ENCODE measurements around the gene MFSD12. TPM values are rescaled to one million over a fixed set of nuclear protein-coding genes. Genes with fewer than 3 reads are reported as not detected.

MFSD12 gene
- total RNA-seq, 4 donors from 2014 or later: 36.4 to 90.9 (median 66.7) TPM

DNA sequence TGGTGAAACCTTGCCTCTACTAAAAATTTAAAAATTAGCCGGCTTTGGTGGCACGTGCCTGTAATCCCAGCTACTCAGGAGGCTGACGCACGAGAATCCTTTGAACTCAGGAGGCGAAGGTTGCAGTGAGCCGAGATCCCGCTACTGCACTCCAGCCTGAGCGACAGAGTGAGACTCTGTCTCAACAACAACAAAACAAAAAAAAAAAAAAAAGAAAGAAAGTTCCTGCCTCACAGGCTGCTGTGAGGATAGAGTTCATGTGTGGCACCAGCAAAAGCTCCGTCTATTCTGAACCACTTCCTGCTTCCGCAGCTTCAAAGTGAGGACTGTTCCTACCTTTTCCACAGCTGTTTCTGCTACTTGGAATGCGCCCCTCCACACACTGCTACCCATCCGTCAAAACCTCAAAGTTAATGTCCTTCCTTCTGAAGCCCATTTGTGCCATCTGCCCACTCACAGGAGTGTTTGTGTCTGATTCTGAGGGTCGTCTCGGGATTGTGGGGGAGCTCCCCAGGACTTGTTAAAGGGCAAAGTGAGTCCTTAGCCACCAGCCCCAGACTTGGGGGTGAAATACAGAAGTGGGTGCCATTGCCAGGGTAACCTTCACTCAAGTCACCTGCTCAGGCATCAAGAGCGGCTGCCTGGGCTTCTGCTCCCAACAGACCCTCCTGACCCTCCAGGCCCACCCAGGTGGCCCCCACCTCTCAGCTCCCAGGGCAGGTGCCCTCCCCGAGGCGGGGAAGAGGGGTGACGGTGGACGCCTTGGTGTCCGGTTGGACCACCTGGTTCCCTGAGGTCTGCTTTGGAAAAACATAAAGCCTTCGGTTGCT, 2.9 kb downstream of the MFSD12 start:
- no peaks in the 10 kb centered on the region for H3K36me3 ChIP-seq
- no peaks in the 10 kb centered on the region for H3K27me3 ChIP-seq
- intact Hi-C loops (cut with DNase I): no loop called here
- TF ChIP-seq CTCF (IDR thresholded peaks at IDR 0.05) (no peak), POLR2A (IDR thresholded peaks at IDR 0.05) (no peak)
- 76 to 86% methylated on average over 21 of the region's 21 CpGs for WGBS, 2 donors
- H3K4me3 ChIP-seq (replicated peaks in 1 of 3): no peak overlapping the region
- peaks cover 7 to 20% of the 10 kb centered on the region in 2 donors for H3K4me1 ChIP-seq
- H3K9me3 ChIP-seq: no peaks in the 10 kb centered on the region
- no peak overlapping the region for H3K27ac ChIP-seq
- no peak for DNase-seq

DNA sequence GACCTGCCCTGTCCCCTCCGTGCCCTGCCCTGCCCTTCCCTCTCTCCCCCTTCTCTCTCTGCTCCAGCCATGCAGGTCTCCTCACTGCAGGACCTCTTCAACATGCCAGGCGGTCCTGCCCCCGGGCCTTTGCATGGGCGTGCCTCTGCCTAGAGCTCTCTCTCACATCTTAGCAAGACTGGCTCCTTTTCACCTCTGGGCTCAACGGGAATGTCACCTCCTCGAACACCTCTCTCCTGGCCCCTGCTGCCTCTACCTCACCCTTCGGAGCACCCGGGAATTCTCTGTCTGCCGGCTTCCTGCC, 5.6 kb downstream of the MFSD12 start:
- no peak for DNase-seq
- intact Hi-C loops (cut with DNase I): no loop called here
- H3K4me3 ChIP-seq (replicated peaks in 1 of 3): no peak overlapping the region
- no peak overlapping the region for H3K27ac ChIP-seq
- TF ChIP-seq POLR2A (IDR thresholded peaks at IDR 0.05) (no peak), CTCF (IDR thresholded peaks at IDR 0.05) (no peak)
- 74 to 86% methylated on average over 9 of the region's 9 CpGs for WGBS, 2 donors
- H3K27me3 ChIP-seq: no peaks in the 10 kb centered on the region
- H3K36me3 ChIP-seq: no peaks in the 10 kb centered on the region
- peaks cover 7 to 20% of the 10 kb centered on the region in 2 donors for H3K4me1 ChIP-seq
- H3K9me3 ChIP-seq: no peaks in the 10 kb centered on the region

DNA sequence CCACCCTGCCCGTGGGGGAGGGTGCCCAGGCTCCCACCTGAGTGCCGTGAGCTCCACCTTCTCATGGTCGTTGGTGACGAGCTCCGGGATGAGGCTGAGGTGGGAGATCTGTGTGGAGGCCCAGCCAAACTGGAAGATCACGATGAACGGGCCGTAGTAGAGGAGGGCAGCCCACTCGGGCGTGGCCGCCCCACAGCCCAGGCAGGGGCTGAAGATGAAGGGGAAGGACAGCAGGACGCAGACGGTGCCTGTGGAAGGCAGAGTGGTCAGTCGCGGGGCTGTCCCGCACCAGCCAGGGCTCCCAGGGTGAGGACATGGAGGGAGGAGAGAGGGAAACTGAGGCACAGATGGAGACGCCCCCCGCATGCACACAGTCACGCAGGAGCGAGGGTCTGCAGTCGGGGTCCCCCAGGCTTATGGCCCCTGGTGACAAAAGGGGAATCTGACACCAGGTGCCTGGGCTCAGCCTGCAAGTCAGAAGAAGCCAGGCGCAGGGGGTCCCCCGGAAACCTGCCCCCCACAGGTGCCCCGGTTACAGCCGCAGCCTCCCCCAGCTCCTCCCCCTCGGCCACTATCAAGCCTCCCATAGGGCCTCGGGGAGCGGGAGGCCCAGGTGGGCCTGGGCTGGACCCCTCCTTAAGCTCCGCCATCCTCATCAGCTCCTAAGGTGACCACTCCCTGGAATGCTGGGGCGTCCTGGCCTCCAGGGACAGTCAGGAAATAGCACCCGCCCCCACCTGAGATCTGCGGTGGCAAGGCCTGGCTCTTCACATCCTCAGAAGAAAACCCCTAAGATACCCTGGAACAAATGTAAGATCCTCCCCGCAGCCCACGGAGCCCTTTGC, 6.2 kb downstream of the MFSD12 start:
- no peaks in the 10 kb centered on the region for H3K9me3 ChIP-seq
- intact Hi-C loops (cut with DNase I): no loop called here
- no peaks in the 10 kb centered on the region for H3K27me3 ChIP-seq
- 93 to 96% methylated on average over 23 to 26 of the region's 34 CpGs for WGBS, 2 donors
- H3K36me3 ChIP-seq: no peaks in the 10 kb centered on the region
- TF ChIP-seq CTCF (IDR thresholded peaks at IDR 0.05) (no peak), POLR2A (IDR thresholded peaks at IDR 0.05) (no peak)
- no peak overlapping the region for H3K27ac ChIP-seq
- peaks cover under 1 to 14% of the 10 kb centered on the region in 2 donors for H3K4me1 ChIP-seq
- no peak overlapping the region for H3K4me3 ChIP-seq (replicated peaks in 1 of 3)
- DNase-seq: no peak

GRCh38 chr19:3549816-3550215, 7.6 kb downstream of the MFSD12 start:
- Histone ChIP-seq H3K27ac (no peak overlapping the region), H3K9me3 (no peaks in the 10 kb centered on the region), H3K4me3 (replicated peaks in 1 of 3) (no peak overlapping the region), H3K36me3 (no peaks in the 10 kb centered on the region), H3K4me1 (peaks cover 0 to 2% of the 10 kb centered on the region in 2 donors), H3K27me3 (no peaks in the 10 kb centered on the region)
- TF ChIP-seq POLR2A (IDR thresholded peaks at IDR 0.05): no peak
- no peak for TF ChIP-seq CTCF (IDR thresholded peaks at IDR 0.05)
- 89% methylated on average over 10 of the region's 10 CpGs for WGBS, 2 donors
- intact Hi-C loops (cut with DNase I): no loop called here
- DNase-seq: no peak

GRCh38 chr19:3548606-3549005, 8.8 kb downstream of the MFSD12 start:
- WGBS, 2 donors: 81 to 88% methylated on average over 9 to 10 of the region's 14 CpGs
- H3K4me1 ChIP-seq: no peaks in the 10 kb centered on the region
- intact Hi-C loops (cut with DNase I): no loop called here
- H3K9me3 ChIP-seq: no peaks in the 10 kb centered on the region
- H3K4me3 ChIP-seq (replicated peaks in 1 of 3): no peak overlapping the region
- H3K27ac ChIP-seq: no peak overlapping the region
- no peak for DNase-seq
- TF ChIP-seq CTCF (IDR thresholded peaks at IDR 0.05) (no peak), POLR2A (IDR thresholded peaks at IDR 0.05) (no peak)
- H3K36me3 ChIP-seq: no peaks in the 10 kb centered on the region
- H3K27me3 ChIP-seq: no peaks in the 10 kb centered on the region

Measured in thyroid gland (tissue), 4 donors.